ENCODE results near the gene MSX2. TPM values are rescaled to one million over a fixed set of nuclear protein-coding genes. Genes with fewer than 3 reads are reported as not detected.

MSX2 gene
- total RNA-seq, 2 donors from 2014 or later: 2.0 TPM; not detected in 1

DNA sequence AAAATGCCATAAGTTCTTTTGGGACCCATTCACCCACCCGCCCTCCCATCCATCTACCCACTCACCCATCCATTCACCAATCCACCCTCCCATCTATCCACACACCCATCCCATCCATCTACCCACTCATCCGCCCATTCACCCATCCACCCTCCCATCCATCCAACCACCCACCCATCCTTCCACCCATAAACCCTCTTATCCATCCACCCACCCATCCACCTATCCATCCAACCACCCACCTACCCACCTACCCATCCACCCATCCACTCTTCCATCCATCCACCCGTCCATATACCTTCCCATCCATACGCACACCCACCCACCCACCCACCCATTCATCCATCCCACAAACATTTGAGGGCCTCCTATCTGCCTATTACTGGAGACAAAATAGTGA, 43.3 kb downstream of the MSX2 start:
- H3K27ac ChIP-seq: no peak overlapping the region
- no peaks in the 10 kb centered on the region for H3K9me3 ChIP-seq
- no peaks in the 10 kb centered on the region for H3K4me1 ChIP-seq (ENCODE audit: control insufficient read depth in 1 of 2, low read depth in 2 of 2)
- TF ChIP-seq, protein P1, sequence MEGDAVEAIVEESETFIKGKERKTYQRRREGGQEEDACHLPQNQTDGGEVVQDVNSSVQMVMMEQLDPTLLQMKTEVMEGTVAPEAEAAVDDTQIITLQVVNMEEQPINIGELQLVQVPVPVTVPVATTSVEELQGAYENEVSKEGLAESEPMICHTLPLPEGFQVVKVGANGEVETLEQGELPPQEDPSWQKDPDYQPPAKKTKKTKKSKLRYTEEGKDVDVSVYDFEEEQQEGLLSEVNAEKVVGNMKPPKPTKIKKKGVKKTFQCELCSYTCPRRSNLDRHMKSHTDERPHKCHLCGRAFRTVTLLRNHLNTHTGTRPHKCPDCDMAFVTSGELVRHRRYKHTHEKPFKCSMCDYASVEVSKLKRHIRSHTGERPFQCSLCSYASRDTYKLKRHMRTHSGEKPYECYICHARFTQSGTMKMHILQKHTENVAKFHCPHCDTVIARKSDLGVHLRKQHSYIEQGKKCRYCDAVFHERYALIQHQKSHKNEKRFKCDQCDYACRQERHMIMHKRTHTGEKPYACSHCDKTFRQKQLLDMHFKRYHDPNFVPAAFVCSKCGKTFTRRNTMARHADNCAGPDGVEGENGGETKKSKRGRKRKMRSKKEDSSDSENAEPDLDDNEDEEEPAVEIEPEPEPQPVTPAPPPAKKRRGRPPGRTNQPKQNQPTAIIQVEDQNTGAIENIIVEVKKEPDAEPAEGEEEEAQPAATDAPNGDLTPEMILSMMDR (IDR thresholded peaks at IDR 0.05): no peak
- ATAC-seq (ENCODE audit: insufficient number of reproducible peaks, low FRiP score, low read depth): no peak
- no peak for DNase-seq (ENCODE audit: low spot score)
- no peaks in the 10 kb centered on the region for H3K27me3 ChIP-seq (replicated peaks; ENCODE audit: insufficient read depth)
- no peaks in the 10 kb centered on the region for H3K36me3 ChIP-seq
- H3K4me3 ChIP-seq: no peak overlapping the region

DNA sequence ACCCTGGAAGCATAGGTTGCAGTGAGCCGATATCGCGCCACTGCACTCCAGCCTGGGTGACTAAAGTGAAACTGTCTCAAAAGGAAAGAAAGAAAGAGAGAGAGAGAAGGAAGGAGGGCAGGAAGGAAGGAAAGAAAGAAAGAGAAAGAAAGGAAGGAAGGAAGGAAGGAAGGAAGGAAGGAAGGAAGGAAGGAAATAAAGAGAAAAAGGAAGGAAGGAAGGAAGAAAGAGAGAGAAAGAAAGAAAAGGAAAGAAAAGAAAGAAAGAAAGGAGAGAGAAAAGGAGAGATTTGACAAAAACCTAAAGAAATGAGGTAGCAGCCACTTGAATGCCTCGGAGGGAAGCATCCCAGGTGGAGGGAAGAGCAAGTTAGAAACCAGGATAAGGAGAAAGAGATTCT, 44.6 kb downstream of the MSX2 start:
- Histone ChIP-seq H3K4me3 (no peak overlapping the region), H3K27me3 (replicated peaks; ENCODE audit: insufficient read depth) (no peaks in the 10 kb centered on the region), H3K4me1 (ENCODE audit: control insufficient read depth in 1 of 2, low read depth in 2 of 2) (no peaks in the 10 kb centered on the region), H3K27ac (no peak overlapping the region), H3K9me3 (no peaks in the 10 kb centered on the region), H3K36me3 (no peaks in the 10 kb centered on the region)
- ATAC-seq (ENCODE audit: insufficient number of reproducible peaks, low FRiP score, low read depth) (no peak), DNase-seq (ENCODE audit: low spot score) (no peak)
- TF ChIP-seq, protein P1 (IDR thresholded peaks at IDR 0.05): no peak

DNA sequence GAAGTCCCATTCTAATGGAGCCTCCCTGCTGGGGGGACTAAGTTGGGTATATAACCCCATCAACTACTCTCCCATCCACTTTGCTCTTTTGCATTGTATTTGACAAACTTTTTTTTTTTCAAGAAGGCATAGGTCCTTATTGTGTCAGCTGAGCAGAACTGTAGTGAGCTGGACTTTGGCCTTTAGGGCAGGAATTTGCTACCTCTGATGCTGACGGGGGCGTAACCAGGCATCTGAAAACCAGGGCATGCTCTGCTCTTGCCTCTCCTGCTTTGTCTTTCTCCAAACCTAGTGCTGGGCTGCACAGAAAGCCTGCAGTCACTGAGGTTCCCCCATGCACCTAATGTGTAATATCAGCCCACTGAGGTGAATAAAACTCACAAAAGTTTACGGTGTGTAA, 49.0 kb downstream of the MSX2 start:
- H3K27ac ChIP-seq: no peak overlapping the region
- no peaks in the 10 kb centered on the region for H3K9me3 ChIP-seq
- H3K36me3 ChIP-seq: no peaks in the 10 kb centered on the region
- no peaks in the 10 kb centered on the region for H3K4me1 ChIP-seq (ENCODE audit: control insufficient read depth in 1 of 2, low read depth in 2 of 2)
- H3K27me3 ChIP-seq (replicated peaks; ENCODE audit: insufficient read depth): no peaks in the 10 kb centered on the region
- no peak overlapping the region for H3K4me3 ChIP-seq
- DNase-seq (ENCODE audit: low spot score): no peak
- TF ChIP-seq, protein P1 (IDR thresholded peaks at IDR 0.05): no peak
- no peak for ATAC-seq (ENCODE audit: insufficient number of reproducible peaks, low FRiP score, low read depth)

DNA sequence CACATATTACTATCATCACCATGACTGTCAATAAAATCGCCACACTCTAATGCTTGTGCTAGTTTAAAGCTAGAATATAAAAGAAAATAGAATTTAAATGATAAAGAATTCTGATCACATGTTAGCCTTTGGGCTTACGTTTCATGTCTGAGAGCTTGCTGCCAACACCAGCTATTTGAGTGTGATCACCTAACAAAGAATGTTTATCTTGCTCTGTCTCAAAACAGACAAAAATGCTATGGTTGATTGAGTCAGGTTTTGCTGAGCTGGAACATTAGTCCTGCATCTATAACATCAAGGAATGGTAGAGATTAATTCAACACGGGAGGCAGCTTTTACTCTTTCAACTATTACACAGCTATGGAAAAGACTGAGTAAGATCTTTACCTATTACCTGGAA, 50.7 kb downstream of the MSX2 start:
- H3K4me1 ChIP-seq (ENCODE audit: control insufficient read depth in 1 of 2, low read depth in 2 of 2): no peaks in the 10 kb centered on the region
- H3K27ac ChIP-seq: no peak overlapping the region
- no peak for ATAC-seq (ENCODE audit: insufficient number of reproducible peaks, low FRiP score, low read depth)
- H3K36me3 ChIP-seq: no peaks in the 10 kb centered on the region
- no peaks in the 10 kb centered on the region for H3K9me3 ChIP-seq
- no peak overlapping the region for H3K4me3 ChIP-seq
- H3K27me3 ChIP-seq (replicated peaks; ENCODE audit: insufficient read depth): no peaks in the 10 kb centered on the region
- DNase-seq (ENCODE audit: low spot score): no peak
- TF ChIP-seq, protein P1 (IDR thresholded peaks at IDR 0.05): no peak

DNA sequence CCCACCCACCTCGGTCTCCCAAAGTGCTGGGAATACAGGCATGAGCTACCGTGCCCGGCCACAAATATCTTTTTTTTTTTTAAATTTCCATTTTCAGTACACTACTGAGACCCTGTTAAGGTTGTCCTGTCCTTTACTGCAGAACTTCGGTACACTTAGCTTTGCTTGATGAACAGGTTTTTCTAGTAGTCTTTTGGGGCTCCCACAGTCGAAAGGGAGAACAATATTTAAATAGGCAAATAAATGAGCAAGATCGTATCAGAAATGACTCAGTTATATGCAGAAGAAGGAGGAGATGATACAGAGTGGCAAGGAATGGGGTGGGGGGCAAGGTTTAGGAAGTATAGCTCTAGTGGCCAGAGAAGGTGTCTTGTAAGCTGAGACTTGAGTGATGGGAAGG, 52.7 kb downstream of the MSX2 start:
- TF ChIP-seq, protein P1 (IDR thresholded peaks at IDR 0.05): no peak
- no peaks in the 10 kb centered on the region for H3K9me3 ChIP-seq
- H3K27ac ChIP-seq: no peak overlapping the region
- no peaks in the 10 kb centered on the region for H3K27me3 ChIP-seq (replicated peaks; ENCODE audit: insufficient read depth)
- ATAC-seq (ENCODE audit: insufficient number of reproducible peaks, low FRiP score, low read depth) (no peak), DNase-seq (ENCODE audit: low spot score) (no peak)
- H3K4me1 ChIP-seq (ENCODE audit: control insufficient read depth in 1 of 2, low read depth in 2 of 2): no peaks in the 10 kb centered on the region
- H3K4me3 ChIP-seq: no peak overlapping the region
- H3K36me3 ChIP-seq: no peaks in the 10 kb centered on the region
